ENCODE results near the gene FAM8A1. TPM values are rescaled to one million over a fixed set of nuclear protein-coding genes. Genes with fewer than 3 reads are reported as not detected.

FAM8A1 gene
- total RNA-seq, 1 experiment from 2014 or later = 26.2 TPM

- no peak for DNase-seq (ENCODE audit: low read depth, low spot score)
- in situ Hi-C loops (cut with HindIII; ENCODE audit: low pct_unique_long_range_greater_than_20kb, low sequenced_read_pairs) = no loop called here
Measured at GRCh38 chr6:17591287-17591686, 8.8 kb upstream of the FAM8A1 start.

GRCh38 chr6:17593246-17593645 is 6.9 kb upstream of the FAM8A1 start:
- in situ Hi-C loops (cut with HindIII; ENCODE audit: low pct_unique_long_range_greater_than_20kb, low sequenced_read_pairs) = no loop called here
- no peak for DNase-seq (ENCODE audit: low read depth, low spot score)

GRCh38 chr6:17596085-17596484 is 4.0 kb upstream of the FAM8A1 start:
- DNase-seq (ENCODE audit: low read depth, low spot score) = no peak
- in situ Hi-C loops (cut with HindIII; ENCODE audit: low pct_unique_long_range_greater_than_20kb, low sequenced_read_pairs) = no loop called here

- in situ Hi-C loops (cut with HindIII; ENCODE audit: low pct_unique_long_range_greater_than_20kb, low sequenced_read_pairs) = no loop called here
Measured at GRCh38 chr6:17600527-17601385, 654 bp downstream of the FAM8A1 start.

GRCh38 chr6:17601386-17601703 is 1.2 kb downstream of the FAM8A1 start:
- in situ Hi-C loops (cut with HindIII; ENCODE audit: low pct_unique_long_range_greater_than_20kb, low sequenced_read_pairs) = no loop called here
- no peak for DNase-seq (ENCODE audit: low read depth, low spot score)

More at GRCh38 chr6:17600527-17601385, 654 bp downstream of the FAM8A1 start:
- DNase-seq (ENCODE audit: low read depth, low spot score) = peak; percentile 36

- in situ Hi-C loops (cut with HindIII; ENCODE audit: low pct_unique_long_range_greater_than_20kb, low sequenced_read_pairs) = no loop called here
- DNase-seq (ENCODE audit: low read depth, low spot score) = no peak
Measured at GRCh38 chr6:17602888-17603287, 2.8 kb downstream of the FAM8A1 start.

- in situ Hi-C loops (cut with HindIII; ENCODE audit: low pct_unique_long_range_greater_than_20kb, low sequenced_read_pairs) = no loop called here
- no peak for DNase-seq (ENCODE audit: low read depth, low spot score)
Measured at GRCh38 chr6:17606606-17607005, 6.5 kb downstream of the FAM8A1 start.

- in situ Hi-C loops (cut with HindIII; ENCODE audit: low pct_unique_long_range_greater_than_20kb, low sequenced_read_pairs) = no loop called here
- no peak for DNase-seq (ENCODE audit: low read depth, low spot score)
Measured at GRCh38 chr6:17610835-17611234, 10.7 kb downstream of the FAM8A1 start.

GRCh38 chr6:17612048-17612447 is 11.9 kb downstream of the FAM8A1 start:
- in situ Hi-C loops (cut with HindIII; ENCODE audit: low pct_unique_long_range_greater_than_20kb, low sequenced_read_pairs) = no loop called here
- DNase-seq (ENCODE audit: low read depth, low spot score) = peak; percentile 16

GRCh38 chr6:17615794-17616193 is 15.7 kb downstream of the FAM8A1 start:
- in situ Hi-C loops (cut with HindIII; ENCODE audit: low pct_unique_long_range_greater_than_20kb, low sequenced_read_pairs) = no loop called here
- no peak for DNase-seq (ENCODE audit: low read depth, low spot score)

- in situ Hi-C loops (cut with HindIII; ENCODE audit: low pct_unique_long_range_greater_than_20kb, low sequenced_read_pairs) = no loop called here
- no peak for DNase-seq (ENCODE audit: low read depth, low spot score)
Measured at GRCh38 chr6:17621003-17621402, 20.9 kb downstream of the FAM8A1 start.

GRCh38 chr6:17622144-17622543 is 22.0 kb downstream of the FAM8A1 start:
- peak; percentile 55 for DNase-seq (ENCODE audit: low read depth, low spot score)
- in situ Hi-C loops (cut with HindIII; ENCODE audit: low pct_unique_long_range_greater_than_20kb, low sequenced_read_pairs) = no loop called here

- DNase-seq (ENCODE audit: low read depth, low spot score) = no peak
- in situ Hi-C loops (cut with HindIII; ENCODE audit: low pct_unique_long_range_greater_than_20kb, low sequenced_read_pairs) = no loop called here
Measured at GRCh38 chr6:17624396-17624795, 24.3 kb downstream of the FAM8A1 start.

- in situ Hi-C loops (cut with HindIII; ENCODE audit: low pct_unique_long_range_greater_than_20kb, low sequenced_read_pairs) = no loop called here
- DNase-seq (ENCODE audit: low read depth, low spot score) = no peak
Measured at GRCh38 chr6:17628873-17629272, 28.8 kb downstream of the FAM8A1 start.

- in situ Hi-C loops (cut with HindIII; ENCODE audit: low pct_unique_long_range_greater_than_20kb, low sequenced_read_pairs) = no loop called here
- DNase-seq (ENCODE audit: low read depth, low spot score) = no peak
Measured at GRCh38 chr6:17629824-17630510, 29.9 kb downstream of the FAM8A1 start.

- in situ Hi-C loops (cut with HindIII; ENCODE audit: low pct_unique_long_range_greater_than_20kb, low sequenced_read_pairs) = no loop called here
- no peak for DNase-seq (ENCODE audit: low read depth, low spot score)
Measured at GRCh38 chr6:17630511-17631073, 30.5 kb downstream of the FAM8A1 start.

GRCh38 chr6:17632934-17633333 is 32.8 kb downstream of the FAM8A1 start:
- no peak for DNase-seq (ENCODE audit: low read depth, low spot score)
- in situ Hi-C loops (cut with HindIII; ENCODE audit: low pct_unique_long_range_greater_than_20kb, low sequenced_read_pairs) = no loop called here

GRCh38 chr6:17633465-17634188 is 33.5 kb downstream of the FAM8A1 start:
- in situ Hi-C loops (cut with HindIII; ENCODE audit: low pct_unique_long_range_greater_than_20kb, low sequenced_read_pairs) = no loop called here
- DNase-seq (ENCODE audit: low read depth, low spot score) = no peak

Data from SK-MEL-5 (cell line).